B cell (primary cell): Measurements from ENCODE around the gene THADA. TPM values are rescaled to one million over a fixed set of nuclear protein-coding genes. Genes with fewer than 3 reads are reported as not detected.

ENCODE experiments used
- ATAC-seq: fragments of 200-7000 bp; cut with Tn5 transposase; one replicate; pipeline ENCODE4 v1.10.0; 2021; ENCODE audit warnings: low read depth, mild to moderate bottlenecking, moderate number of reproducible peaks, moderate library complexity
- CTCF ChIA-PET: fragments of 350-600 bp; sonication (Branson Sonifier 250); formaldehyde crosslinking; loops from one replicate; lab custom pipeline; 2021; ENCODE audit warnings: antibody characterized with exemption, inconsistent platforms; lab: Charles Lee
- POLR2A ChIA-PET: fragments of 350-600 bp; sonication (Branson Sonifier 250); formaldehyde crosslinking; loops from one replicate; lab custom pipeline; 2021; ENCODE audit warnings: antibody characterized with exemption; lab: Charles Lee
- DNase-seq: peaks from one replicate; pipeline ENCODE4 v3.0.0; 2013
- H2AFZ ChIP-seq: 2 replicates; pipeline ENCODE4 v1.6.1; 2012; ENCODE audit warnings: mild to moderate bottlenecking, low read depth, low read length; ENCODE audit not compliant: insufficient read depth, poor library complexity, severe bottlenecking
- H3K27ac ChIP-seq, 2 donors: 1 replicate in 1 of 2; 2 replicates in 1 of 2; pipeline ENCODE4 v1.5.1; 2012 to 2013; ENCODE audit warnings: low read length in 2 of 2, mild to moderate bottlenecking in 2 of 2, moderate library complexity in 1 of 2
- H3K27me3 ChIP-seq, 4 experiments: fragments of 200-600 bp in 1 of 4; sonication (generic) in 1 of 4; replicated peaks in 1 of 4; 1 replicate in 2 of 4; 2 replicates in 2 of 4; pipeline versions ENCODE4 v1.6.1 to v1.7.0; 2013 to 2016; ENCODE audit warnings: low read length in 3 of 4, mild to moderate bottlenecking in 2 of 4, mixed read lengths in 1 of 4, moderate library complexity in 1 of 4; ENCODE audit not compliant: insufficient read depth in 4 of 4, control insufficient read depth in 3 of 4; ENCODE audit errors: control extremely low read depth in 1 of 4
- H3K36me3 ChIP-seq, 2 experiments: replicated peaks in 1 of 2; 1 replicate in 1 of 2; 2 replicates in 1 of 2; pipeline versions ENCODE4 v1.6.1 to v1.7.1; 2013; ENCODE audit warnings: low read length in 1 of 2; ENCODE audit not compliant: insufficient read depth in 2 of 2, control insufficient read depth in 1 of 2; ENCODE audit errors: control extremely low read depth in 1 of 2, extremely low read depth in 1 of 2
- H3K4me1 ChIP-seq, 2 donors: fragments of 200-600 bp in 1 of 2; sonication (generic) in 1 of 2; 1 replicate in 1 of 2; 2 replicates in 1 of 2; pipeline versions ENCODE4 v1.5.1 to v1.6.1; 2013 to 2017; ENCODE audit warnings: low read length in 2 of 2; ENCODE audit not compliant: control insufficient read depth in 2 of 2, insufficient read depth in 2 of 2
- H3K4me2 ChIP-seq: replicated peaks from 2 replicates; pipeline ENCODE3; 2012; ENCODE audit warnings: mild to moderate bottlenecking, low read depth, low read length; ENCODE audit not compliant: poor library complexity, severe bottlenecking
- H3K4me3 ChIP-seq, 5 experiments: fragments of 200-600 bp in 1 of 5; sonication (generic) in 1 of 5; 1 replicate in 3 of 5; 2 replicates in 2 of 5; pipeline versions ENCODE4 v1.5.1 to v1.7.0; 2011 to 2016; ENCODE audit warnings: low read length in 4 of 5, mild to moderate bottlenecking in 4 of 5, low read depth in 2 of 5, control low read depth in 1 of 5, moderate library complexity in 1 of 5; ENCODE audit not compliant: insufficient read depth in 1 of 5; ENCODE audit errors: control extremely low read depth in 1 of 5, extremely low read depth in 1 of 5
- H3K79me2 ChIP-seq: fragments of 200-600 bp; sonication (generic); one replicate; pipeline ENCODE4 v1.6.0; 2016; ENCODE audit warnings: low read length; ENCODE audit not compliant: control insufficient read depth, insufficient read depth
- H3K9ac ChIP-seq: fragments of 200-600 bp; sonication (generic); 2 replicates; pipeline ENCODE4 v1.6.1; 2017; ENCODE audit warnings: mild to moderate bottlenecking, low read length, moderate library complexity
- H3K9me3 ChIP-seq, 3 donors: one replicate each; pipeline versions ENCODE4 v1.6.1 to v1.7.1; 2013; ENCODE audit warnings: low read length in 2 of 3; ENCODE audit not compliant: control insufficient read depth in 2 of 3, insufficient read depth in 1 of 3; ENCODE audit errors: control extremely low read depth in 1 of 3
- H4K20me1 ChIP-seq: 2 replicates; pipeline ENCODE4 v1.6.0; 2012; ENCODE audit warnings: mild to moderate bottlenecking, low read length; ENCODE audit not compliant: insufficient read depth, control insufficient read depth, poor library complexity, severe bottlenecking
- H3K27ac Mint-ChIP-seq: one replicate; pipeline ENCODE4 v1.8.0; 2021; ENCODE audit warnings: mixed read lengths
- H3K27me3 Mint-ChIP-seq: one replicate; pipeline ENCODE4 v1.8.0; 2021; ENCODE audit warnings: mixed read lengths
- H3K4me1 Mint-ChIP-seq: one replicate; pipeline ENCODE4 v1.8.0; 2021; ENCODE audit warnings: mixed read lengths
- H3K4me3 Mint-ChIP-seq: one replicate; pipeline ENCODE4 v1.8.0; 2021; ENCODE audit warnings: mixed read lengths
- H3K9me3 Mint-ChIP-seq: one replicate; pipeline ENCODE4 v1.8.0; 2022; ENCODE audit warnings: mixed read lengths; ENCODE audit not compliant: insufficient read depth
- CTCF ChIP-seq: fragments of 200-600 bp; IDR thresholded peaks from one replicate; pipeline ENCODE4 v1.8.0; 2022; ENCODE audit warnings: antibody characterized with exemption, mild to moderate bottlenecking
- EZH2 ChIP-seq: IDR thresholded peaks from 2 replicates; pipeline ENCODE4 v1.6.1; 2012; ENCODE audit warnings: borderline replicate concordance, low read depth, mild to moderate bottlenecking, moderate library complexity, low read length; ENCODE audit not compliant: insufficient read depth, poor library complexity, severe bottlenecking
- WGBS: methylation state at CpG from one replicate; pipeline ENCODE4 v1.1.5; 2013; ENCODE audit warnings: missing lambda C conversion rate; ENCODE audit not compliant: insufficient coverage; 5-methylcytosine and 5-hydroxymethylcytosine counted together
- intact Hi-C: fragments of 100-400 bp; cut with micrococcal nuclease; formaldehyde crosslinking; loops from one replicate; pipeline ENCODE4 v1.10.0; 2022
- polyA plus RNA-seq: library from polyadenylated mRNA; depleted of rRNA; stranded (reverse); fragments of >200 nt; gene quantifications from 2 replicates; pipeline ENCODE4 v1.2.3, GENCODE V29; 2012
- total RNA-seq, 2 donors: library from RNA; stranded (reverse); fragments of 120-200 nt in 1 of 2; gene quantifications; 1 replicate in 1 of 2; 2 replicates in 1 of 2; pipeline versions ENCODE4 v1.2.3 to v1.2.4, GENCODE V29; 2013 to 2022

Gene THADA
- total and polyA plus RNA-seq, 2 donors (not counting 1 experiment from before 2014, with no cell fraction given): 17.6 to 48.5 TPM

GRCh38 chr2:43346602-43347567 is 249.0 kb downstream of the THADA start:
- POLR2A ChIA-PET: no interaction called here
- CTCF ChIA-PET: no interaction called here

More at GRCh38 chr2:43346602-43347567, 249.0 kb downstream of the THADA start:
- H2AFZ ChIP-seq: no peak overlapping the region
- H3K4me2 ChIP-seq: no peak overlapping the region
- no peaks in the 10 kb centered on the region for H3K27me3 ChIP-seq
- DNase-seq: no peak
- Mint-ChIP-seq H3K27ac (no peak overlapping the region), H3K9me3 (no peaks in the 10 kb centered on the region), H3K4me1 (no peaks in the 10 kb centered on the region), H3K27me3 (no peaks in the 10 kb centered on the region), H3K4me3 (no peak overlapping the region)
- peaks cover 11 to 26% of the 10 kb centered on the region in 2 experiments for H3K36me3 ChIP-seq
- no peak overlapping the region for H3K4me3 ChIP-seq
- no peaks in the 10 kb centered on the region for H3K79me2 ChIP-seq
- H3K27ac ChIP-seq: no peak overlapping the region
- no peak overlapping the region for H3K9ac ChIP-seq
- no peaks in the 10 kb centered on the region for H4K20me1 ChIP-seq
- intact Hi-C loops: no loop called here
- WGBS: 91% methylated on average over 7 of the region's 13 CpGs
- H3K9me3 ChIP-seq: no peaks in the 10 kb centered on the region
- no peak for ATAC-seq
- H3K4me1 ChIP-seq: no peaks in the 10 kb centered on the region
- TF ChIP-seq CTCF (no peak), EZH2 (no peak)
